GM20000 (cell line): Measurements from ENCODE around the gene ST6GALNAC4.

Source experiments
- DNase-seq: peaks from one replicate; pipeline ENCODE4 v3.0.0; 2012; ENCODE audit warnings: low spot score
- CTCF ChIP-seq: IDR thresholded peaks from 2 replicates; pipeline ENCODE4 v1.5.1; 2012; ENCODE audit warnings: mild to moderate bottlenecking, control low read depth; ENCODE audit errors: extremely low read depth, missing control alignments

The ST6GALNAC4 gene

DNA sequence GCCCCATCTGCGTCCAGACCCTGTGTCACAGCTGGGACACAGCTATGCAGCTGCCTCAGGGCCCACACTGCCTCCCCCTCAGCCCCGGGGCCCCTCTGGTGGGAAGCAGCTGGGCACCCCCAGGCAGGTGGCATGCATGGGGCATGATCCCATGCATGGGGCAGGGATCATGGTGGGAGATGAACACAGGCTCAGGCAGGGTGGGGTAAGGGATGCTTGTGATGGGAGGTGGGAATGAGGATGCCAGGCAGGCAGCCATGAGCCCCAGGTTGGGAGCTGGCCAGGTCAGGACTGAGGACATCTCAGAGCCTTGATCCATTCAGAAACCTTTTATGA lies 44.3 kb upstream of the ST6GALNAC4 start:
- no peak for DNase-seq
- TF ChIP-seq CTCF = no peak

DNA sequence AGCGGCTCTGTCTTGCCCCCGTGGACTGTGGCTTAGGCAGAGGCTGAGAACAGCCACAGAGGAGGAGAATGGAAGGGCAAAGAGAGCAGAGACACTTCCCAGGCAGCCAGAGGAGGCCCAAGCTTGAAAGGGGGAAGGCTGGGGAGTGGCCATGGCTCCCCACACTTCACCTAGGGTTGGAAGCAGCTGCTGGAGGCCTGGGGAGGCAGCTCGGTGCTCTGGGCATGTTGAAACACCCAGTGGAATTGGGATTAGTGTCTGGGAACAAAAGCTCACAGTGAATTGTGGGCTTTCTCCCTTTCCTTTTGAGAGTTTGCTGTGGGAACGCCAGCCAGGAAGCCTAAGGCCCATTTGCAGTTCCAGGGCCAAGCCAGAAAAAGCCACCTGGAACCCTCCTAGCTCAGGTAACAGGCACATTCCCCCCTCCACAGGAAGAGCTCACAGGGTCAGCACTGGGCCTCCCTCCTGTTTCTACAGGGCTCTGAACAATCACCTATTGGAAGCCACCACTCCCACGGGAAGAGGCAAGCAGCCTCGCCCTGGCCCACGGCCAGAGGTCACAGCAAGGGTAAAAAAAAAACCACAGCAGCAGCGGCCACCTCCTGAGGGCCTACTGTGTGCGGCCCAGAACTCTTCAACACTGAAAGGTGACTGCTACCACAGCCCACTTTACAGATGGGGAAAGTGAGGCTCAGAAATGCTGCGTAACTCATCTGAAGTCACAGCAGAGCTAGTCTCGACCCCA lies 43.7 kb upstream of the ST6GALNAC4 start:
- no peak for DNase-seq
- no peak for TF ChIP-seq CTCF

DNA sequence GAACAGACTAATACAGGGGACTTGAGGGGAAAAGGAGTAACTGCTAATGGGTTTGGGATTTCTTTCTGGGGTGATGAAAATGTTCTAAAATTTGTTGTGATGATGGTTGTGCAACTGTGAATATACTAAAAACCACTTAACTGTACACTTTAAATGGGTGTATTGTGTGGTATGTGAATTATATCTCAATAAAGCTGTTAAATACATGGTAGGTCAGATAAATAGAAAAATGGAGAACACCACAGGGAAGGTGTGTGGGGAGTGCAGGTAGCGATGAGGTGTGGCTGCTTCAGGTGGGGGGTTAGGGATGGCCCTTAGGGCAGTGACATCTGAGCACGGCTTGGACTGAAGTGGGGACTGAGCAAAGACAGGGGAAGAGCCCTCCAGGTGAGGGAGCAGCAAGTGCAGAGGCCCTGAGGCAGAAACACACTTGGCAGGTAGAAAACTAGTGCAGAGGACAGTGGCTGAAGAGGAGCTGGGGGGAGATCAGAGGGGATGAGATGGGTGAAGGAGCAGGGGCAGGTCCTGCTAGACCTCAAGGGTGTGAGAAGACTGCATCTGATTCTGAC lies 43.1 kb upstream of the ST6GALNAC4 start:
- no peak for TF ChIP-seq CTCF
- DNase-seq = no peak

DNA sequence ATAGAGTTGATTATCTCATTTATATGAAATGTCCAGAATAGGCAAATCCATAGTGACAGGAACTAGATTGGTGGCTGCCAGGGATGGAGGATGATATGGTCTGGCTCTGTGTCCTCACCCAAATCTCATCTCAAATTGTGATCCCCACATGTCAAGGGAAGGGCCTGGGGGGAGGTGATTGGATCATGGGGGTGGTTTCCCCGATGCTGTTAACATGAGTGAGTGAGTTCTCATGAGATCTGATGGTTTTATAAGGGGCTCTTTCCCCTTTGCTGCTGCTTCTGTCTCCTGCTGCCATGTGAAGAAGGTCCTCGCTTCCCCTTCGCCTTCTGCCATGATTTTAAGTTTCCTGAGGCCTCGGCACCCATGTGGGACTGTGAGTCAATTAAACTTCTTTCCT lies 42.6 kb upstream of the ST6GALNAC4 start:
- TF ChIP-seq CTCF = no peak
- DNase-seq = no peak

- DNase-seq = no peak
- TF ChIP-seq CTCF = no peak
Measured at GRCh38 chr9:127958728-127959127, 41.9 kb upstream of the ST6GALNAC4 start.

- peak; percentile 80 for DNase-seq
- TF ChIP-seq CTCF = peak; percentile 36
Measured at GRCh38 chr9:127955294-127956015, 38.6 kb upstream of the ST6GALNAC4 start.

DNA sequence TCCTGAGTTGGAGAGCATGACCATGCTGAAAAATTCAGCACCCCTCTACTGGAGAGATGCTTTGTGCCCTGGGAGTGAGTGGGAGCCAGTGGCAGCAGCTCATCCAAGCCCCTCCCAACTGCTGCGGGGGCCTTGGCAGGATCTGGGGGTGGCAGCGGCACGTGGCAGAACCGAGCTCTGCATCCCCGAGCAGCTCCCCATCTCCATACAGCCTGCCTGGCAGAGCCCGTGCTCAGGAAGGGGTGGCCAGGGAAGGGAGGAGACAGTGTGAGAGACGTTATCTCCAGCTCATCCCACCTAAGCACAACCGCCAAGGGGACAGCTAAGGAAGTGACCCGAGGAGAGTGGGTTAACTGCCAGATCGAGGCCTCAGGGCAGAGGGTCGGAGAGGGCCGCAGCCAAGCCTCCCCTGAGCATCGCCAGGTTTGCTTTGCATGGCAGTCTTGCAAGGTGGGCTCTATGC lies 38.0 kb upstream of the ST6GALNAC4 start:
- TF ChIP-seq CTCF = no peak
- no peak for DNase-seq
